NOMO-1 treated with dmso at 0.1 percent for 144 hours (cell line): ENCODE results near the gene HEG1.
"Not testable (repeated sequence)": the region's sequence is repeated elsewhere in the genome, so short reads cannot be mapped to it uniquely, and the experiment has no call there.

Experiments used
- DNase-seq: peaks from one replicate; lab custom pipeline; 2025; ENCODE audit not compliant: unreplicated experiment; lab: John Stamatoyannopoulos, UW

Gene HEG1

DNA sequence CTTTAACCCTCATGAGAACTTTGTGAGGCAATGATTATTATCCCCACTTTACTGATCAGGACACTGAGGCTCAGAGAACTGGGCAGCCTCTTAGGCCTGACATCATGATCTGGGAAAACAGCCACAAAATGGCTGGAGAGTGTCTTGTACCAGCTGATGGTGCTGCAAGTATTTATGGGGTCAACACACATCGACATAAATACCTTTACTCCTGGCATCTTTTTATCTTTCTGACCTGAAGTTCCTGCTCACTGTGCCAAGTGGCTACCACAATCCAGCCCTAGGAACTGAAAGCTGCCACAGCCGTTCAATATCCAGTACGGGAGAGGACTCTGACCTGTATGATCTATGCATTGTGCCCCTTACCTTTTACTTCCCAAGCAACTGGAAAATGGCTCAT, 92.0 kb downstream of the HEG1 start:
- no peak for DNase-seq

DNA sequence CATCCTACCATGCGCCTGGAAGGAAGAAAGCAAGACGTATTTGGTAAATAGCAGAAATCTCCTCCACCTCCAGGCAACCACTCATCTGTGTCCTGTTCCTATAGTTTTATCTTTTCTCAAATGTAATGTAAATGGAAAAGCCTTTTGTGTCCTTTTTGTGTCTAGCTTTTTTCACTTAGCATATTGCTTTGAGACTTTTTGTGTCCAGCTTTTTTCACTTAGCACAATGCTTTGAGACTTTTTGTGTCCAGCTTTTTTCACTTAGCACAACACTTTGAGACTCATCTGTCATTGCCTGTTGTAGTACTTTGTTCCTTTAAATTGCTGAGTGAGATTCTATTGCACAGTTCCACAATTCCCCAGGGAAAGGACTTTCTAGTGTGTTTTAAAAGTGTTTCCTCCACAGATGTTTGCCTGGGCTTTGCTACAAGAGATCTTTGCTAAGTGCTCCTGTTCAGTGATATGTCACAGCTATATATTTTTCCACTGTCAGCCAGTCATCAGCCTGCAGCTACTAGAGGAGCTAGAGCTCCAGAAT, 93.3 kb downstream of the HEG1 start:
- DNase-seq, result no peak

DNA sequence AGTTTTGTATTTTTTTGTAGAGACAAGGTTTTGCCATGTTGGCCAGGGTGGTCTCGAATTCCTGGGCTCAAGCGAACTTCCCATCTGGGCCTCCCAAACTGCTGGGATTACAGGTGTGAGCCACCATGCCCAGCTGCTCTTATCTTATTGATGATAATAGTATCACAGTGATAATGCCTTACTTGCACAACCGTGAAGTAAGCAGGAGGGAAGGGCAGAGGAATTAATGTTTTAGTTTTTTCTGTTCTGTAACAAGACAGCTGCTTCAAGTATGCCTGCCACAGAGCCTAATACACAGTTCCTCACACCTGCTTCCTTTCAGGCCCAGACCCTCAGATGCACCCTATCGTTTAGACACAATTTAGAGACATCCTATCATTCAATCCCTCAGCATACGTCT, 95.1 kb downstream of the HEG1 start:
- no peak for DNase-seq

DNA sequence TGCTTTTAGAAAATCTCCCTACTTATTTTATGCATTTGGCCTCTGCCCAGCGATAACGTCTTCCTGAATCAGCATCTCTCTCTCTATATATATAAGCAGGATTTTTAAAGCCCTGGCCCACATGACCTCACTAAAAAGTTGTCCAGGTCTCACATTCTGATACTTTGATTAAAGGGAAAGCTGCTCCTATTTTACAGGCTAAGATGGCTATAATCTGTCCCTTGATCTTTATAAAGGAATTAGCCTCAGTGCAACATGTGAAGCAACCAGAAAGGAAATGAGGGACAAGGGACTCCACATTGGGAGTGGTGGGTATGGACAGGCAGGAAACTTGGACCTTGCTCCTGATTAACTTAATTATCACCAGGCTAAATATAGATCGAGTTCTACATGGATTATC, 95.7 kb downstream of the HEG1 start:
- no peak for DNase-seq

GRCh38 chr3:124957951-124958350, 97.8 kb downstream of the HEG1 start:
- DNase-seq, result not testable (repeated sequence)

GRCh38 chr3:124952282-124952855, 103.4 kb downstream of the HEG1 start:
- DNase-seq, result no peak

GRCh38 chr3:124951511-124952281, 104.1 kb downstream of the HEG1 start:
- DNase-seq, result no peak

GRCh38 chr3:124950026-124950425, 105.8 kb downstream of the HEG1 start:
- DNase-seq, result no peak

GRCh38 chr3:124942613-124943012, 113.2 kb downstream of the HEG1 start:
- DNase-seq, result peak; percentile 14

GRCh38 chr3:124941771-124942170, 114.0 kb downstream of the HEG1 start:
- DNase-seq, result peak; percentile 66

DNA sequence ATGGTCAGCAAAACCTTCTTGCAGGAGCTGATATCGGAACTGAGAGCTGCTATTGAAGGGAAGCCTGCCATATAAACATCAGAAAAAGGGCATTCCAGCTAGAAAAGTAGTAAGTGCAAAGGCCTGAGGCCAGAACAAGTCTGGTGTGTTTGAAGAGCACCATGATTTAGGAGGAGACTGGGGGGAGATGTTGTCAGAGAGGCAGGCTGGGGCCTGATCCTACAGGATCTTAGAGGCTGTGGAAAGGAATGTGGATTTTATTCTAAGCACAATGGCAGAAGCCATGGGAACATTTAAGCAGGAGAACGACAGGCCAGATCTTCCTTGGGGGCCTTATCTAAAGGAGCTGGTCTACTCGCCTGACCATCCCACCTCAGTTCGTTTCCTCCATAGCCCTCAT, 116.1 kb downstream of the HEG1 start:
- DNase-seq, result no peak

GRCh38 chr3:124938896-124939295, 116.9 kb downstream of the HEG1 start:
- DNase-seq, result no peak

GRCh38 chr3:124937049-124937448, 118.7 kb downstream of the HEG1 start:
- no peak for DNase-seq

DNA sequence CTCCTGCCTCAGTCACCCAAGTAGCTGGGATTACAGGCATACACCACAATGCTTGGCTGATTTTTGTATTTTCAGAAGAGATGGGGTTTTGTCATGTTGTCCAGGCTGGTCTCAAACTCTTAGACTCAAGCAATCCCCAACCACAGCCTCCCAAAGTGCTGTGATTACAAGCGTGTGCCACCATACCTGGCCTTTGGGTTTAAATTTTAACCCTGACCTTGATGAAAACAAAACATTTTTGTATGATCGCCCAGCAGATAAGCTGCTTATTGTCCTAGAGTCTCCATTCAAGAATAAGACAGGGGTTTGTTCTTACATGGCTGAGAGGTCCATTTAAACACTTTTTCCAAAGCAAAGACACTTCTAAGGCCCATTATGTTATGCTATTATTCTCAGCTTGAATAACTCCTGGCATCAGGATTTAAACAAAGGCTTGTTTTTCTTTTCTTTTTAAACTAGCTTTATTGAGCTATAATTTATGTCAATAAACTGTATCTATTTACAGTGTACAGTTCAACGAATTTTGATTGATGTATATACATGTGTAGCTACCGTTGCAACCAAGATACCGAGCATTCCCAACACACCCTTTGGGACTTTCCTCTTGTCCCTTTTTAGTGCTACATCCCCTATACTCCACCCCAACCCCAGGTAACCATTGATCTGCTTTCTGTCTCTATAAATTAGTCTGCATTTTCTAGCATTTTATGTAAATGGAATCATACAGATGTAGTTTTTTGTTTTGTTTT, 119.8 kb downstream of the HEG1 start:
- no peak for DNase-seq

- peak; percentile 24 for DNase-seq
Observed at GRCh38 chr3:124935264-124935663, 120.5 kb downstream of the HEG1 start.

DNA sequence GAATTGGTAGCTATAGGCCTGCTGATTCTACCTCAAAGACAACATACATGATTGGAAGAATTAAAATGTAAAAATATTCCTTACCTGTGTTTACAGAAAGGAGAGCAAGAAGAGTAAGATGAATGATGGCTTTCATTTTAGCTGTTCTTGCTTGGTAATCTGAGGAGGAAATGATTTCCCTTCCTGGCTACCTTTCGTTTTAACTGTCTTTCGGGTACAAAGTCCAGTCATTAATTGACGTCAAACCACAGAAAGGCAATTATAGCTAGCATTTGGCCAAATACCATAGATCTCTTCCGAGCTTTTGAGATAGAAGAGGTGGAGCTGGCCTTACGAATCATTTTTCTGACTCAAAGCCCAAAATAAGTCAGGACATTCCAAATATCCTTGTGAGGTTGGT, 121.2 kb downstream of the HEG1 start, which contains the start of gene MUC13:
Gene MUC13 (minus strand): TSS at position 175 of the 400 bp plus-strand sequence. CDS start 39 bp downstream, at position 136.
- peak; percentile 50 for DNase-seq

GRCh38 chr3:124928333-124929202, 127.2 kb downstream of the HEG1 start:
- no peak for DNase-seq

- no peak for DNase-seq
Observed at GRCh38 chr3:124927574-124928045, 128.2 kb downstream of the HEG1 start.

DNA sequence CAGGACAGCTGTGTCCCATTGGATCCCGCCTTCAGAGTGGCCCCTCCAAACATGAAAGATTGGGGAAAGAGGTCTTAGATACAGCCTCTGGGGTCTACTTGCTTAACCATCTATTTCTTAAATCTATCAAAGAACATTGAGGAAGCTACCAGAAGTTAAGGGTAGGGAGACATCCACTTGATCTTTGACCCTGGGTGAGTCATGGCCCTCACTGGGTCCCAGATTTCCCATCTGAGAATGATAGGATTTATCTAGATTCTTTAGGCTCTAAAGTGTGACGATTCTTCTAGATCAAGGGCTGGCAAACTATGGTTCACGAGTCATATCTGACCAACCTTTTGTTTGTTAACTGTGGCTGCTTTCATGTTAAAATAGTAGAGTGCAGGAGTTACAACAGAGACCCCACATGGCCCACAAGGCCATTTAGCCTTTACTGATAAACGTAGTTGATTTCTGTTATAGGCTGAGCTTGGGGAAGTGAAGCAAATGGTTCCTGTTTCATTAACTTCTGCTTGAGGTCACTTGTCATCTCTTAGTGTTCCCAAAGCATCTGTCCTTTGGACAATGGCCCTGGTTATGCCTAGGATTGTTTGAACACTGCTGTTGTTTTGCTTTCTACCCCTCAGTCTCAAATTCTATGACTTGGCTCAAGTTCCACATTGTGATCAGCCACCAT, 129.2 kb downstream of the HEG1 start:
- DNase-seq, result peak; percentile 33

- DNase-seq, result no peak
Observed at GRCh38 chr3:124924741-124925140, 131.1 kb downstream of the HEG1 start.
